DMS153 treated with DMSO at 0.1 percent for 48 hours (cell line): Measurements from ENCODE around the gene CORO2A.
A peak's percentile ranks its signal among the peaks of the same experiment; 100 is the strongest.
"Not testable (repeated sequence)": the region's sequence is repeated elsewhere in the genome, so short reads cannot be mapped to it uniquely, and the experiment has no call there.

ENCODE experiments used
- DNase-seq: peaks from one replicate; lab custom pipeline; 2025; ENCODE audit not compliant: unreplicated experiment; lab: John Stamatoyannopoulos, UW

CORO2A gene

GRCh38 chr9:98174502-98174918 lies 17.9 kb downstream of the CORO2A start:
- not testable (repeated sequence) for DNase-seq

DNA sequence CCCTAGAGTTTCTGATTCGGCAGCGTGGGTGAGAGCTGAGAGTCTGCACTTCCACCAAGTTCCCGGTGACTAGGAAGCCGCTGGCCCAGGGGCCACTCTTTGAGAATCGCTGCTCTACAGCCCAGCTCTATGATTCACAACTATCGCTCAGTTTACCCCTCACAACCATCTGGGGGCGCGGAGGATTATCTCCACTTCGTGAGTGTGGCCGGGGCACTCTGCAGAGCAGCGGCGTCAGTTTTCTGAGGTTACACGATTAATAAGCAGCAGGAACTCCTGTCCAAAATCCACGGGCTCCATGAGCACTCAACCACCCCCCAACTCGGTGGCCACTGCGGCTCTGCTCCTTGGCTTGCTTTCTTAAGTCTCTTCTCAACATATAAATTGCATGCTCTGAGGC lies 19.3 kb downstream of the CORO2A start:
- DNase-seq = no peak

GRCh38 chr9:98172604-98173003 lies 19.8 kb downstream of the CORO2A start:
- DNase-seq = peak; percentile 59

DNA sequence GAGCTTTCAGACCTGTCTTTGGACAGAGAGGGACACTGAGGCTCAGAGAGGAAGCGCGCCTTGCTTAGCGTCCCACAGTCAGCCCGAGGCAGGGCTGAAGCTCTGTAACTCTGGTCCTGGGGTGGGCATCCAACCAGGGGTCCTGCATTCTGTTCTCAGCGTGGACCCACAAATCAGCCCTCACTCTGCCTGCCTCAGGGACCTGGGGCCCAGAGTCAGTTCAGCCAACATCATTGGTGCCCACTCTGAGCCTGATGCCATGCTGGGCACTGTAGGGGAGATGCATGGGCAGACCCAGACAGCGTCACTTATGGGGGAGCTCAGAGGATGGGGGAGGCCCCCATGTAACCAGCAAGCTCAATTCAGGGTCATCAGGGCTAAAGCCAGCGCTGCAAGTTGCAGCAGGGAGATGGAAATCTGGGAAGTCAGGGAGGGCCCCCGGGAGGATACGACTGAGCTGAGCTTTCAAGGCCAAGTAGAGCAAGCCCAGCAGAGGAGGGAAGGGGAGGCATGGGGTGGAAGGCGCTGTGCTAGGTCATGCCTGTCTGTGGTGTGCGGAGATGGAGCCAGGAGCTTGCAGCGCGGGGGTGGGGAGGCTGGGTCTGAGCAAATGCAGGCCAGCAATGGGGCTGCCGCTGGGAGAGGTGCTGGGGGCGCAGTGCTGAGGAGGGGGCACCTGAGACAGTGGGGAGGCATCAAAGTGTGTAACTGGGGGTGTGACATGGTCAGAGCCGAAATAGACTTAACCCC lies 21.1 kb downstream of the CORO2A start:
- no peak for DNase-seq

- DNase-seq = no peak
These were observed 23.4 kb downstream of the CORO2A start for GRCh38 chr9:98168941-98169488.

GRCh38 chr9:98168153-98168780 lies 24.2 kb downstream of the CORO2A start:
- no peak for DNase-seq

DNA sequence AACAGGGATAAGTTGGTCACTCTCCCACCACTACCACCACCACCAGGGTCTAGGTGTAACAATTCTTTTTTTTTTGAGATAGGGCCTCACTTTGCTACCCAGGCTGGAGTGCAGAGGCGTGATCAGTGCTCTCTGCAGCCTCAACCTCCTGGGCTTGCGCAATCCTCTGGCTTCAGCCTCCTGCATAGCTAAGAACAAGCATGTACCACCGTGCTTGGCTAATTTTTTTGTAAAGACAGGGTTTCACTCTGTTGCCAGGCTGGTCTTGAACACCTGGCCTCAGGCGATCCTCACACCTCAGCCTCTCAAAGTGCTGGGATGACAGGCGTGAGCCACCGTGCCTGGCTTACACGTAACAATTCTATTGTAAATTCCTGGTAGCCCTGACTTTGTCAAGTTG lies 27.5 kb downstream of the CORO2A start:
- DNase-seq = no peak

- DNase-seq = no peak
These were observed 29.8 kb downstream of the CORO2A start for GRCh38 chr9:98162613-98163012.

DNA sequence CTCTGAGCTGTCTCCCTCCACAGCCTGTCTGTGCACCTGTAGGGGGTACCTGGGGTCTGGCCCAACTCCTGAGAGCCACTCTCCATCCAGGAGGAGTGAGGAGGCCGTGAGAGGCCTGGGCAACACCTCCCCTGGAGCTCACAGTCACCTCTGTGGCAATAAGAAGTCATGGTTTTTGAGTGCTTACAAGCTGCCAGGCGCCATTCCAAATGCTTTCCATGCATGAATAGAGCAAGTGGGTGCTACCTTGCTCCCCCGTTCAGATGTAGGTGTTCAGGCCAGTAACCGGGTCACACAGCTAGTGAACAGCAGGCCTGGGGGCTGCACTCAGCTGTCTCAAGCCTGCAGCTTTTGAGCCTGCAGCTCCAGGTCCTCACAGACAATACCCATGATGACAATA lies 30.6 kb downstream of the CORO2A start:
- no peak for DNase-seq

- DNase-seq = no peak
These were observed 32.6 kb downstream of the CORO2A start for GRCh38 chr9:98159790-98160189.

GRCh38 chr9:98159301-98159700 lies 33.1 kb downstream of the CORO2A start:
- no peak for DNase-seq

- peak; percentile 31 for DNase-seq
These were observed 34.2 kb downstream of the CORO2A start for GRCh38 chr9:98158071-98158831.

DNA sequence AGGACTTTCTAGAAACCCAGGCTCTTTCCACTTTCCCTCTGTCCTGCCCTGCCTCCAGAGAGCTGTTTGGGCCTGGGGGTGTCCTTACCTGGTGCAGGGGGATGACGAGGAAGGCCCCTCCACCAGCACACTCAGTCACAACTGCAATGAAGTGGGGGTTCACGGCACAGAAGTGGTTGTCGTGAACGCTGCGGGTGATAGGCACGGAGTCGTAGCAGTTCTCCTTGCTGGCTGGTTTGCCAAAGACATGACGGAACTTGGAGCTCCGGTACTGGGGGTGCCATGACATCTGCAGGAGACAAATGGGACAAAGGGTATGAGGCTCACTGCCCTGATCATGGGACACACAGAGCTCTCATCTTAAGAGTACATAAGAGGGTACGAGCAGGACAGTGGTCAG lies 35.1 kb downstream of the CORO2A start:
- no peak for DNase-seq

GRCh38 chr9:98154678-98155077 lies 37.8 kb downstream of the CORO2A start:
- no peak for DNase-seq

DNA sequence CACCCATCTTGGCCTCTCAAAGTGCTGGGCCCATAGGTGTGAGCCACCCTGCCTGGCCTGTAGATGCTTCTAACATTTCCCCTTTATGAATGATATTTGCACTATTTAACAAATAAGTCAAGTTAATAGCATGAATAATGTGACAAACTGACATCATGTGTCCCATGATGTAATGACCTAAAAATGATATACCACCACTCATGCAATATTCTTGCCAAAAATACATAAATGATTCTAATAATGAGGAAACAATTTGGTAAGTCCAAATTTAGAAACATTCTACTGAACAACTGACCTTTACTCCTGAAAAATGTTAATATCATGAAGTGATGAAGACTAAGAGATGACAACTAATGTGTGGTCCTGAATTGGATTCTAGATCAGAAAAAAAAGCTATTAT lies 39.9 kb downstream of the CORO2A start:
- DNase-seq = no peak

- DNase-seq = no peak
These were observed 41.7 kb downstream of the CORO2A start for GRCh38 chr9:98150721-98151120.

DNA sequence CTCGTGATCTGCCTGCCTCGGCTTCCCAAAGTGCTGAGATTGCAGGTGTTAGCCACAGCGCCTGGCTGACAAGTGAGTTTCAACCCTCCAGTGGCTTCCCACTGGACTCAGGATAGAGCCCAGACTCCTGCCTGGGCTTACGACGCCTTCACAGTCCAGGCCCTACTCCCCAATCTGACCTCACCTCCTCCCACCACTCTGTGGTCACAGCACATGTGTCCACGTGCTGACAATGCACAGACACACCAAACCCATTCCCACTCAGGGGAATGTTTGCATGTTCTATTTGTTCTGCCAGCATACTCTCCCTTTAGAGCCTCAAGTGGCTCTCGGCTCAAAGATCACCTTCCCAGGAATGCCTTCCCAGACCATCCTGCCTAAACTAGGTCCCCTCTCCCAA lies 42.3 kb downstream of the CORO2A start:
- DNase-seq = no peak

DNA sequence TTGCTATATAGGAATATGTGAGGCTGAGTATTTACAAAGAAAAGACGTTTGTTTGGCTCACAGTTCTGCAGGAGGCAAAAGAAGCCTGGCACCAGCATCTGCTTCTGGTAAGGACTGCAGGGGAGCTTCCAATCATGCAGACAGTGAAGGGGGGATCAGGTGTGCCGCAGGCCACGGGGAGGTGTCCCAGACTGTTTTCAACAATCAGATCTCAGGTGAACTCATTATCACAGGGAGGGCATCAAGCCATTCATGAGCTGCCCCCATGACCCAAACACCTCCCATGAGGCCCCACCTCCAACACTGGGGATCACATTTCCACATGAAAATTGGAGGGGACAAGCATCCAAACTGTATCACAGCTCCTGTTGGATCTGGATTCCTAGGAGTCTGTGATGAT lies 43.0 kb downstream of the CORO2A start:
- DNase-seq = no peak

GRCh38 chr9:98148486-98148885 lies 44.0 kb downstream of the CORO2A start:
- DNase-seq = no peak

- no peak for DNase-seq
These were observed 44.9 kb downstream of the CORO2A start for GRCh38 chr9:98147582-98147981.

GRCh38 chr9:98146101-98146991 lies 46.1 kb downstream of the CORO2A start:
- DNase-seq = peak; percentile 61
